GM10248 (cell line): ENCODE measurements around the gene NQO2.

ENCODE experiments used
- CTCF ChIA-PET: fragments of 300-600 bp; sonication (Branson Sonifier 250); formaldehyde crosslinking; extraction: SDS; loops from one replicate; lab custom pipeline; 2021; ENCODE audit warnings: antibody characterized with exemption; lab: Yijun Ruan, JAX
- POLR2A ChIA-PET: fragments of 350-650 bp; sonication (Branson Sonifier 250); formaldehyde crosslinking; extraction: SDS; loops from one replicate; lab custom pipeline; 2020; ENCODE audit warnings: antibody characterized with exemption; lab: Yijun Ruan, JAX
- DNase-seq: peaks from one replicate; pipeline ENCODE4 v3.0.0; 2012; ENCODE audit errors: extremely low spot score
- CTCF ChIP-seq: IDR thresholded peaks from 2 replicates; pipeline ENCODE4 v1.5.1; 2012; ENCODE audit warnings: mild to moderate bottlenecking, low read depth; ENCODE audit errors: extremely low read depth, missing control alignments, control extremely low read depth

Gene NQO2

GRCh38 chr6:3011592-3011991 is 11.9 kb downstream of the NQO2 start:
- CTCF ChIA-PET, result interaction anchor here (1.4 kb wide), 1 partner anchor 10 kb away, joined by 7 read pairs; no protein-coding TSS in a partner anchor

GRCh38 chr6:3013486-3013885 is 13.8 kb downstream of the NQO2 start:
- no peak for TF ChIP-seq CTCF
- DNase-seq, result no peak
- POLR2A ChIA-PET, result no interaction called here
- CTCF ChIA-PET, result interaction anchor here (1.4 to 2.5 kb wide), 2 partner anchors 10 to 12 kb away, joined by 4 to 13 read pairs; no protein-coding TSS in a partner anchor

More at GRCh38 chr6:3011592-3011991, 11.9 kb downstream of the NQO2 start:
- no peak for TF ChIP-seq CTCF
- no peak for DNase-seq
- POLR2A ChIA-PET, result no interaction called here

GRCh38 chr6:3013901-3014674 is 14.4 kb downstream of the NQO2 start:
- DNase-seq, result no peak
- CTCF ChIA-PET, result interaction anchor here (1.0 to 2.5 kb wide), 3 partner anchors 10 to 13 kb away, joined by 4 to 13 read pairs (median 5); no protein-coding TSS in a partner anchor

GRCh38 chr6:3014675-3015066 is 15.0 kb downstream of the NQO2 start:
- POLR2A ChIA-PET, result interaction anchor here (0.6 kb wide), 1 partner anchor 25 kb away, joined by 3 read pairs; no protein-coding TSS in a partner anchor
- CTCF ChIA-PET, result interaction anchor here (1.0 to 2.5 kb wide), 3 partner anchors 9 to 13 kb away, joined by 4 to 13 read pairs (median 5); no protein-coding TSS in a partner anchor
- TF ChIP-seq CTCF, result no peak
- no peak for DNase-seq

More at GRCh38 chr6:3013901-3014674, 14.4 kb downstream of the NQO2 start:
- TF ChIP-seq CTCF, result no peak
- POLR2A ChIA-PET, result interaction anchor here (0.6 kb wide), 1 partner anchor 24 kb away, joined by 3 read pairs; no protein-coding TSS in a partner anchor

- no peak for DNase-seq
- TF ChIP-seq CTCF, result no peak
- POLR2A ChIA-PET, result no interaction called here
- CTCF ChIA-PET, result interaction anchor here (1.0 to 2.5 kb wide), 2 partner anchors 10 to 14 kb away, joined by 5 to 13 read pairs; no protein-coding TSS in a partner anchor
These were observed 15.4 kb downstream of the NQO2 start for GRCh38 chr6:3015144-3015543.

GRCh38 chr6:3016473-3017280 is 17.0 kb downstream of the NQO2 start:
- POLR2A ChIA-PET, result no interaction called here
- CTCF ChIA-PET, result interaction anchor here (1.0 to 1.5 kb wide), 2 partner anchors 10 to 15 kb away, joined by 3 read pairs; no protein-coding TSS in a partner anchor
- DNase-seq, result no peak
- TF ChIP-seq CTCF, result no peak
